Stromal cell of bone marrow (primary cell): ENCODE results near the gene DMD.
"Not testable (repeated sequence)": the region's sequence is repeated elsewhere in the genome, so short reads cannot be mapped to it uniquely, and the experiment has no call there.

Experiments
- DNase-seq: peaks from one replicate; pipeline ENCODE4 v3.0.0-alpha.2; 2012; ENCODE audit warnings: low read depth

Gene DMD

GRCh38 chrX:32246675-32247074 lies 964.7 kb downstream of the DMD start:
- DNase-seq = not testable (repeated sequence)

- no peak for DNase-seq
Observed at GRCh38 chrX:32195611-32196010, 1015.7 kb downstream of the DMD start.

GRCh38 chrX:32191316-32191715 lies 1020.0 kb downstream of the DMD start:
- no peak for DNase-seq

GRCh38 chrX:32185160-32185559 lies 1026.2 kb downstream of the DMD start:
- no peak for DNase-seq

- no peak for DNase-seq
Observed at GRCh38 chrX:32183066-32183465, 1028.3 kb downstream of the DMD start.

GRCh38 chrX:32176510-32176909 lies 1034.8 kb downstream of the DMD start:
- no peak for DNase-seq

- DNase-seq = no peak
Observed at GRCh38 chrX:32170481-32170880, 1040.9 kb downstream of the DMD start.

GRCh38 chrX:32155044-32155638 lies 1056.2 kb downstream of the DMD start:
- no peak for DNase-seq

GRCh38 chrX:32153585-32153984 lies 1057.8 kb downstream of the DMD start:
- DNase-seq = no peak

GRCh38 chrX:32150141-32150540 lies 1061.2 kb downstream of the DMD start:
- DNase-seq = no peak

- no peak for DNase-seq
Observed at GRCh38 chrX:32141841-32142240, 1069.5 kb downstream of the DMD start.

GRCh38 chrX:32139476-32139875 lies 1071.9 kb downstream of the DMD start:
- DNase-seq = no peak

GRCh38 chrX:32137525-32137924 lies 1073.8 kb downstream of the DMD start:
- no peak for DNase-seq

- no peak for DNase-seq
Observed at GRCh38 chrX:32126997-32127396, 1084.4 kb downstream of the DMD start.

GRCh38 chrX:32118832-32119231 lies 1092.5 kb downstream of the DMD start:
- DNase-seq = no peak

- no peak for DNase-seq
Observed at GRCh38 chrX:32116047-32116446, 1095.3 kb downstream of the DMD start.

- no peak for DNase-seq
Observed at GRCh38 chrX:32087663-32088062, 1123.7 kb downstream of the DMD start.

GRCh38 chrX:32084757-32085156 lies 1126.6 kb downstream of the DMD start:
- DNase-seq = no peak

GRCh38 chrX:32048285-32048684 lies 1163.1 kb downstream of the DMD start:
- no peak for DNase-seq

- no peak for DNase-seq
Observed at GRCh38 chrX:32045149-32045548, 1166.2 kb downstream of the DMD start.

- DNase-seq = no peak
Observed at GRCh38 chrX:32041181-32041580, 1170.2 kb downstream of the DMD start.

GRCh38 chrX:32026772-32027171 lies 1184.6 kb downstream of the DMD start:
- DNase-seq = no peak

GRCh38 chrX:32024072-32024471 lies 1187.3 kb downstream of the DMD start:
- DNase-seq = no peak

GRCh38 chrX:32016195-32016594 lies 1195.2 kb downstream of the DMD start:
- DNase-seq = no peak

- no peak for DNase-seq
Observed at GRCh38 chrX:32010948-32011347, 1200.4 kb downstream of the DMD start.
